Peyer's patch (tissue), 4 donors: ENCODE measurements around the gene CNTNAP2.

ENCODE experiments used
- CTCF ChIP-seq, 6 experiments: fragments of 450-650 bp in 4 of 6; fragments of 200-600 bp in 2 of 6; sonication (generic) in 1 of 6; IDR thresholded peaks; one replicate each; pipeline ENCODE4 v1.5.1; 2017 to 2019; ENCODE audit warnings: antibody characterized with exemption in 6 of 6, mild to moderate bottlenecking in 3 of 6, moderate library complexity in 1 of 6
- POLR2A ChIP-seq, 2 donors: fragments of 450-650 bp; IDR thresholded peaks; one replicate each; pipeline ENCODE4 v1.5.1; 2017; ENCODE audit warnings: antibody characterized with exemption in 2 of 2, mild to moderate bottlenecking in 2 of 2, moderate library complexity in 2 of 2

GRCh38 chr7:146076344-146076743, 40.3 kb upstream of the CNTNAP2 start:
- TF ChIP-seq POLR2A (IDR thresholded peaks at IDR 0.05) (no peak), CTCF (IDR thresholded peaks at IDR 0.05) (no peak)
